Activated CD4-positive, CD25-positive, alpha-beta regulatory T cell treated with anti-CD3 and anti-CD28 coated beads, Interleukin-2, amount 50 U/mL, for 72 hours (primary cell): ENCODE results near the gene RGS17.
"Not testable (repeated sequence)": the region's sequence is repeated elsewhere in the genome, so short reads cannot be mapped to it uniquely, and the experiment has no call there.

Experiments
- DNase-seq: peaks from one replicate; pipeline ENCODE4 v3.0.0; 2021

The RGS17 gene

GRCh38 chr6:153028963-153029362 lies 102.1 kb downstream of the RGS17 start:
- no peak for DNase-seq

GRCh38 chr6:153028286-153028685 lies 102.8 kb downstream of the RGS17 start:
- no peak for DNase-seq

- no peak for DNase-seq
These were observed 103.6 kb downstream of the RGS17 start for GRCh38 chr6:153027480-153027879.

- DNase-seq = no peak
These were observed 106.4 kb downstream of the RGS17 start for GRCh38 chr6:153024709-153025017.

- peak; percentile 30 for DNase-seq
These were observed 106.9 kb downstream of the RGS17 start for GRCh38 chr6:153023977-153024708.

GRCh38 chr6:153018355-153018754 lies 112.7 kb downstream of the RGS17 start:
- DNase-seq = no peak

GRCh38 chr6:153016846-153017245 lies 114.2 kb downstream of the RGS17 start:
- DNase-seq = no peak

- DNase-seq = no peak
These were observed 115.9 kb downstream of the RGS17 start for GRCh38 chr6:153015094-153015640.

GRCh38 chr6:153013438-153013837 lies 117.6 kb downstream of the RGS17 start:
- no peak for DNase-seq

- DNase-seq = no peak
These were observed 118.2 kb downstream of the RGS17 start for GRCh38 chr6:153012856-153013255.

- no peak for DNase-seq
These were observed 127.8 kb downstream of the RGS17 start for GRCh38 chr6:153003366-153003690.

- peak; percentile 85 for DNase-seq
These were observed 128.3 kb downstream of the RGS17 start, which contains the start of gene MTRF1L for GRCh38 chr6:153002613-153003365. Gene MTRF1L, minus strand, starts transcription at chr6:153002709. Its CDS starts 24 bp downstream, at chr6:153002685.

GRCh38 chr6:153001767-153002612 lies 129.1 kb downstream of the RGS17 start:
- no peak for DNase-seq

GRCh38 chr6:153000790-153001189 lies 130.3 kb downstream of the RGS17 start:
- DNase-seq = not testable (repeated sequence)

GRCh38 chr6:153000243-153000642 lies 130.8 kb downstream of the RGS17 start:
- no peak for DNase-seq

GRCh38 chr6:152999538-152999937 lies 131.5 kb downstream of the RGS17 start:
- DNase-seq = not testable (repeated sequence)

- DNase-seq = no peak
These were observed 137.2 kb downstream of the RGS17 start for GRCh38 chr6:152993847-152994246.

GRCh38 chr6:152993431-152993830 lies 137.7 kb downstream of the RGS17 start:
- DNase-seq = no peak

- no peak for DNase-seq
These were observed 144.1 kb downstream of the RGS17 start for GRCh38 chr6:152986978-152987377.

GRCh38 chr6:152985300-152985699 lies 145.8 kb downstream of the RGS17 start:
- not testable (repeated sequence) for DNase-seq

GRCh38 chr6:152984513-152984872 lies 146.6 kb downstream of the RGS17 start:
- no peak for DNase-seq

- peak; percentile 66 for DNase-seq
These were observed 147.2 kb downstream of the RGS17 start for GRCh38 chr6:152983637-152984512.
